Uterus (tissue), 2 donors: Measurements from ENCODE around the gene PWWP2B.

ENCODE experiments used
- POLR2A ChIP-seq, 2 donors: fragments of 450-650 bp; IDR thresholded peaks; one replicate each; pipeline ENCODE4 v1.6.1; 2016; ENCODE audit warnings: antibody characterized with exemption in 2 of 2, mild to moderate bottlenecking in 1 of 2, moderate library complexity in 1 of 2
- TF ChIP-seq, protein P1 (sequence below), 4 experiments: fragments of 200-600 bp in 2 of 4; fragments of 450-650 bp in 2 of 4; sonication (generic) in 2 of 4; IDR thresholded peaks; one replicate each; pipeline ENCODE4 v1.5.1; 2016 to 2019; ENCODE audit warnings: antibody characterized with exemption in 4 of 4, mild to moderate bottlenecking in 2 of 4, moderate library complexity in 1 of 4

DNA sequence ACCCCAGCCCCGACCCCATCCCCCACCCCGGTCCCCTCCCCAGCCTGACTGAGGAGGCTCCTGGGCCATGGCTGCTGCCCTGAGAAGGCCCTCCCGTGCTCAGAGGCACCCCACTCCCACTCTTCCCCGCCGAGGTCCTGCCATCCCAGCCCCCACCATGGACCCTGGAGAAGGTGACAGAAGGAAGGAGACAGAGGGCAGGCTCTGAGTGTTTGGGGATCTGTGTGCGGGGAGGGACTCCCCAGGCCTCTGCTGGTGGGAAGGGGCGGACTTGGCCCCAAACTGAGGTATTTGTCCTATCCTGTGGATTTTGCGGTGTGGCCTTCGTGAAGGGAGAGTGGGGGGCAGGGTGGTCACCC is 53.4 kb downstream of the PWWP2B start:
- TF ChIP-seq, protein P1, sequence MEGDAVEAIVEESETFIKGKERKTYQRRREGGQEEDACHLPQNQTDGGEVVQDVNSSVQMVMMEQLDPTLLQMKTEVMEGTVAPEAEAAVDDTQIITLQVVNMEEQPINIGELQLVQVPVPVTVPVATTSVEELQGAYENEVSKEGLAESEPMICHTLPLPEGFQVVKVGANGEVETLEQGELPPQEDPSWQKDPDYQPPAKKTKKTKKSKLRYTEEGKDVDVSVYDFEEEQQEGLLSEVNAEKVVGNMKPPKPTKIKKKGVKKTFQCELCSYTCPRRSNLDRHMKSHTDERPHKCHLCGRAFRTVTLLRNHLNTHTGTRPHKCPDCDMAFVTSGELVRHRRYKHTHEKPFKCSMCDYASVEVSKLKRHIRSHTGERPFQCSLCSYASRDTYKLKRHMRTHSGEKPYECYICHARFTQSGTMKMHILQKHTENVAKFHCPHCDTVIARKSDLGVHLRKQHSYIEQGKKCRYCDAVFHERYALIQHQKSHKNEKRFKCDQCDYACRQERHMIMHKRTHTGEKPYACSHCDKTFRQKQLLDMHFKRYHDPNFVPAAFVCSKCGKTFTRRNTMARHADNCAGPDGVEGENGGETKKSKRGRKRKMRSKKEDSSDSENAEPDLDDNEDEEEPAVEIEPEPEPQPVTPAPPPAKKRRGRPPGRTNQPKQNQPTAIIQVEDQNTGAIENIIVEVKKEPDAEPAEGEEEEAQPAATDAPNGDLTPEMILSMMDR (IDR thresholded peaks at IDR 0.05), result no peak
- no peak for TF ChIP-seq POLR2A (IDR thresholded peaks at IDR 0.05)
